H1 (cell line): ENCODE measurements around the gene UBASH3A. TPM values are rescaled to one million over a fixed set of nuclear protein-coding genes. Genes with fewer than 3 reads are reported as not detected.

ENCODE experiments used
- CTCF ChIA-PET: fragments of 300-600 bp; sonication (Branson Sonifier 250); formaldehyde crosslinking; loops from one replicate; lab custom pipeline; 2021; ENCODE audit not compliant: partially characterized antibody; lab: Charles Lee
- POLR2A ChIA-PET: fragments of 300-600 bp; sonication (Branson Sonifier 250); formaldehyde crosslinking; loops from one replicate; lab custom pipeline; 2021; ENCODE audit warnings: inconsistent platforms; ENCODE audit not compliant: partially characterized antibody; lab: Charles Lee
- DNase-seq, 2 experiments: peaks; one replicate each; pipeline versions ENCODE4 v3.0.0 to v3.0.0-alpha.2; 2010 to 2022; ENCODE audit warnings: low spot score in 2 of 2, low read depth in 1 of 2, mixed read lengths in 1 of 2
- FAIRE-seq: peaks from 2 replicates; lab custom pipeline; 2011; peaks lifted over from hg19 to GRCh38; lab: Jason Lieb, UNC
- H2AFZ ChIP-seq: 2 replicates; pipeline ENCODE4 v1.8.1; 2012; ENCODE audit warnings: low read length, inconsistent platforms
- H2AK5ac ChIP-seq: 2 replicates; pipeline ENCODE4 v1.6.1; 2013; ENCODE audit warnings: low read depth, low read length
- H2BK120ac ChIP-seq: replicated peaks from 2 replicates; pipeline ENCODE3; 2013; ENCODE audit warnings: low read depth, low read length, inconsistent platforms
- H2BK12ac ChIP-seq: 2 replicates; pipeline ENCODE4 v1.6.1; 2013; ENCODE audit warnings: low read depth, low read length
- H2BK15ac ChIP-seq: 2 replicates; pipeline ENCODE4 v1.6.1; 2013; ENCODE audit warnings: low read length
- H2BK20ac ChIP-seq: 2 replicates; pipeline ENCODE4 v1.6.1; 2013; ENCODE audit warnings: low read length
- H2BK5ac ChIP-seq: 2 replicates; pipeline ENCODE4 v1.6.1; 2013; ENCODE audit warnings: low read depth, low read length
- H3K14ac ChIP-seq: 2 replicates; pipeline ENCODE4 v1.6.1; 2013; ENCODE audit warnings: inconsistent platforms; ENCODE audit not compliant: insufficient read length
- H3K18ac ChIP-seq: 2 replicates; pipeline ENCODE4 v1.6.1; 2013; ENCODE audit warnings: low read length; ENCODE audit errors: extremely low read depth
- H3K23ac ChIP-seq: 2 replicates; pipeline ENCODE4 v1.6.1; 2013; ENCODE audit warnings: inconsistent platforms; ENCODE audit not compliant: insufficient read length
- H3K23me2 ChIP-seq: 2 replicates; pipeline ENCODE4 v1.6.1; 2013; ENCODE audit warnings: low read depth, low read length
- H3K27ac ChIP-seq: 2 replicates; pipeline ENCODE4 v1.6.1; 2011; ENCODE audit warnings: low read depth, low read length, inconsistent platforms
- H3K27me3 ChIP-seq, 4 experiments: replicated peaks in 1 of 4; 1 replicate in 1 of 4; 2 replicates in 3 of 4; pipeline versions ENCODE4 v1.6.1 to v1.8.1; 2011 to 2013; ENCODE audit warnings: low read length in 3 of 4, mild to moderate bottlenecking in 3 of 4, inconsistent platforms in 2 of 4, mixed read lengths in 2 of 4, moderate library complexity in 1 of 4; ENCODE audit not compliant: control insufficient read depth in 3 of 4, insufficient read depth in 3 of 4; ENCODE audit errors: extremely low read depth in 1 of 4
- H3K36me3 ChIP-seq, 4 experiments: 2 replicates each; pipeline versions ENCODE4 v1.6.1 to v1.8.1; 2011 to 2013; ENCODE audit warnings: mild to moderate bottlenecking in 4 of 4, low read length in 3 of 4, moderate library complexity in 2 of 4, control low read depth in 1 of 4, inconsistent platforms in 1 of 4; ENCODE audit not compliant: insufficient read depth in 4 of 4, control insufficient read depth in 2 of 4
- H3K4ac ChIP-seq: replicated peaks from 2 replicates; pipeline ENCODE3; 2013; ENCODE audit warnings: low read length, low read depth, mixed read lengths, inconsistent platforms; ENCODE audit not compliant: insufficient read length
- H3K4me1 ChIP-seq, 4 experiments: replicated peaks in 1 of 4; 1 replicate in 1 of 4; 2 replicates in 3 of 4; pipeline versions ENCODE4 v1.6.1 to v1.8.1; 2011 to 2013; ENCODE audit warnings: low read length in 3 of 4, inconsistent platforms in 2 of 4, mixed read lengths in 1 of 4; ENCODE audit not compliant: insufficient read depth in 4 of 4, control insufficient read depth in 3 of 4
- H3K4me2 ChIP-seq, 2 experiments: 2 replicates each; pipeline versions ENCODE4 v1.6.1 to v1.8.1; 2011 to 2013; ENCODE audit warnings: low read depth in 2 of 2, low read length in 2 of 2, control low read depth in 1 of 2, inconsistent platforms in 1 of 2, mild to moderate bottlenecking in 1 of 2; ENCODE audit not compliant: insufficient read depth in 1 of 2
- H3K4me3 ChIP-seq, 4 experiments: fragments of 200-600, 300-600 bp in 1 of 4; sonication (generic), shearing (Covaris generic), sonication (Bioruptor Twin) in 1 of 4; 2 replicates each; pipeline versions ENCODE4 v1.5.1 to v1.8.1; 2011 to 2016; ENCODE audit warnings: low read length in 4 of 4, low read depth in 3 of 4, control low read depth in 2 of 4, inconsistent platforms in 2 of 4, mild to moderate bottlenecking in 2 of 4, mixed read lengths in 1 of 4, moderate library complexity in 1 of 4; ENCODE audit not compliant: insufficient read depth in 2 of 4; ENCODE audit errors: extremely low read depth in 1 of 4
- H3K56ac ChIP-seq: replicated peaks from 2 replicates; pipeline ENCODE3; 2013; ENCODE audit warnings: low read depth, mild to moderate bottlenecking, mixed read lengths, low read length, inconsistent platforms; ENCODE audit not compliant: insufficient read length
- H3K79me1 ChIP-seq: 2 replicates; pipeline ENCODE4 v1.6.1; 2013; ENCODE audit warnings: low read depth, low read length, control low read depth
- H3K79me2 ChIP-seq, 2 experiments: 2 replicates each; pipeline versions ENCODE4 v1.6.1 to v1.8.1; 2012 to 2013; ENCODE audit warnings: low read length in 2 of 2, mild to moderate bottlenecking in 2 of 2, inconsistent platforms in 1 of 2; ENCODE audit not compliant: insufficient read depth in 2 of 2, control insufficient read depth in 1 of 2
- H3K9ac ChIP-seq, 4 experiments: replicated peaks in 1 of 4; 1 replicate in 1 of 4; 2 replicates in 3 of 4; pipeline versions ENCODE4 v1.6.1 to v1.8.1; 2011 to 2013; ENCODE audit warnings: low read depth in 3 of 4, low read length in 3 of 4, control low read depth in 2 of 4, mild to moderate bottlenecking in 2 of 4, moderate library complexity in 2 of 4, inconsistent platforms in 1 of 4; ENCODE audit errors: extremely low read depth in 1 of 4
- H3K9me3 ChIP-seq, 2 experiments: 2 replicates each; pipeline versions ENCODE4 v1.6.1 to v1.8.1; 2012 to 2013; ENCODE audit warnings: mild to moderate bottlenecking in 2 of 2, moderate library complexity in 2 of 2, control low read depth in 1 of 2, inconsistent platforms in 1 of 2, low read depth in 1 of 2, low read length in 1 of 2, mixed read lengths in 1 of 2; ENCODE audit not compliant: insufficient read depth in 2 of 2
- H4K20me1 ChIP-seq, 2 experiments: replicated peaks in 1 of 2; 2 replicates each; pipeline versions ENCODE3 to v1.8.1; 2011 to 2013; ENCODE audit warnings: inconsistent platforms in 2 of 2, low read length in 2 of 2, mild to moderate bottlenecking in 1 of 2; ENCODE audit not compliant: insufficient read depth in 2 of 2, control insufficient read depth in 1 of 2
- H4K5ac ChIP-seq: 2 replicates; pipeline ENCODE4 v1.6.1; 2013; ENCODE audit warnings: low read length, low read depth, mixed read lengths, inconsistent platforms; ENCODE audit not compliant: insufficient read length
- H4K8ac ChIP-seq: 2 replicates; pipeline ENCODE4 v1.8.0; 2013; ENCODE audit warnings: mild to moderate bottlenecking, moderate library complexity, low read length, inconsistent platforms; ENCODE audit not compliant: insufficient read depth; ENCODE audit errors: extremely low read depth
- H4K91ac ChIP-seq: replicated peaks from 2 replicates; pipeline ENCODE3; 2013; ENCODE audit warnings: low read length, mixed read lengths, inconsistent platforms; ENCODE audit not compliant: insufficient read length
- CBX5 ChIP-seq: fragments of 300-800, 300-1000 bp; sonication (generic); IDR thresholded peaks from 2 replicates; pipeline ENCODE4 v1.7.1; 2016; ENCODE audit warnings: antibody characterized with exemption, low read length, low read depth
- EP300 ChIP-seq, 2 experiments: IDR thresholded peaks; 1 replicate in 1 of 2; 2 replicates in 1 of 2; pipeline ENCODE4 v1.6.1; 2011 to 2012; ENCODE audit warnings: low read depth in 2 of 2, low read length in 2 of 2, mild to moderate bottlenecking in 2 of 2, borderline replicate concordance in 1 of 2, inconsistent platforms in 1 of 2, moderate library complexity in 1 of 2
- GABPA ChIP-seq: IDR thresholded peaks from 2 replicates; pipeline ENCODE4 v1.6.1; 2011; ENCODE audit warnings: mild to moderate bottlenecking, low read length, moderate library complexity, borderline replicate concordance; ENCODE audit not compliant: insufficient read depth
- HDAC2 ChIP-seq, 2 experiments: fragments of 300-600 bp in 1 of 2; sonication (generic) in 1 of 2; IDR thresholded peaks; 2 replicates each; pipeline ENCODE4 v1.6.1; 2011 to 2012; ENCODE audit warnings: low read depth in 2 of 2, low read length in 2 of 2, mild to moderate bottlenecking in 2 of 2, moderate library complexity in 2 of 2, borderline replicate concordance in 1 of 2, inconsistent platforms in 1 of 2
- JUN ChIP-seq: IDR thresholded peaks from 2 replicates; pipeline ENCODE4 v1.6.1; 2011; ENCODE audit warnings: low read depth, mild to moderate bottlenecking, improper control_type of control experiment, low read length
- JUND ChIP-seq: IDR thresholded peaks from 2 replicates; pipeline ENCODE4 v1.6.1; 2011; ENCODE audit warnings: mild to moderate bottlenecking, improper control_type of control experiment, low read length
- KDM5A ChIP-seq: fragments of 200-600 bp; IDR thresholded peaks from 2 replicates; pipeline ENCODE4 v1.7.1; 2012; ENCODE audit warnings: mild to moderate bottlenecking, low read length, inconsistent platforms, mixed read lengths
- POLR2A ChIP-seq, 2 experiments: IDR thresholded peaks; 1 replicate in 1 of 2; 2 replicates in 1 of 2; pipeline ENCODE4 v1.6.1; 2011; ENCODE audit warnings: low read depth in 2 of 2, low read length in 2 of 2, mild to moderate bottlenecking in 2 of 2; ENCODE audit errors: control extremely low read depth in 1 of 2
- USF2 ChIP-seq: IDR thresholded peaks from 2 replicates; pipeline ENCODE4 v1.6.1; 2011; ENCODE audit warnings: low read length, improper control_type of control experiment
- WGBS, 2 experiments: shearing (Covaris generic) in 1 of 2; methylation state at CpG; one replicate each; pipeline versions ENCODE4 v1.1.6 to v1.1.7; 2013 to 2015; ENCODE audit warnings: low lambda C conversion rate in 2 of 2, mixed read lengths in 2 of 2, inconsistent platforms in 1 of 2, low coverage in 1 of 2, missing lambda C conversion rate in 1 of 2; ENCODE audit not compliant: insufficient replicate concordance in 2 of 2, insufficient coverage in 1 of 2, insufficient read length in 1 of 2; ENCODE audit errors: extremely low coverage in 1 of 2, missing lambda C conversion rate in 1 of 2; 5-methylcytosine and 5-hydroxymethylcytosine counted together
- polyA plus RNA-seq, 7 experiments: library from polyadenylated mRNA; depleted of rRNA in 3 of 7; stranded (reverse) in 5 of 7; unstranded in 2 of 7; fragments of >200 nt in 5 of 7; fragments of 200-250 nt in 2 of 7; gene quantifications; 1 replicate in 5 of 7; 2 replicates in 1 of 7; 4 replicates in 1 of 7; pipeline versions ENCODE4 v1.2.1 to v1.2.3, GENCODE V29; 2011 to 2013; ENCODE audit warnings: missing spikeins in 2 of 7, mixed read lengths in 2 of 7
- total RNA-seq: library from RNA; stranded (reverse); fragmentation: NEBNext Ultra II Directional; extraction: Animal tissue kit (Norgen Biotek cat#: 25700); gene quantifications from 2 replicates; pipeline ENCODE4 v1.2.1, GENCODE V29; 2021

UBASH3A gene
- total and polyA plus RNA-seq, 2 of the 8 experiments (the other 6 are each of a cell fraction or from before 2014, with no cell fraction given), result not detected

GRCh38 chr21:42413500-42413899, 9.8 kb downstream of the UBASH3A start:
- H3K18ac ChIP-seq, result no peak overlapping the region
- H3K4me1 ChIP-seq, result peaks cover 0 to 3% (median 1%) of the 10 kb centered on the region in 4 experiments; a peak in 4 of 7 replicates
- H3K36me3 ChIP-seq, result no peaks in the 10 kb centered on the region
- FAIRE-seq (no peak), DNase-seq (no peak)
- H2AK5ac ChIP-seq, result no peak overlapping the region
- H3K23me2 ChIP-seq, result peaks cover 6% of the 10 kb centered on the region
- H3K4me2 ChIP-seq, result no peak overlapping the region
- H4K5ac ChIP-seq, result no peak overlapping the region
- H3K14ac ChIP-seq, result no peak overlapping the region
- no peak overlapping the region for H3K23ac ChIP-seq
- H3K27ac ChIP-seq, result no peak overlapping the region
- H3K79me2 ChIP-seq, result no peaks in the 10 kb centered on the region
- no peaks in the 10 kb centered on the region for H3K9me3 ChIP-seq
- TF ChIP-seq USF2 (no peak), EP300 (IDR thresholded peaks at IDR 0.05; ENCODE audit: borderline replicate concordance in 1 of 2, low read depth in 2 of 2, low read length in 2 of 2) (no peak), HDAC2 (IDR thresholded peaks at IDR 0.05; ENCODE audit: borderline replicate concordance in 1 of 2, low read depth in 2 of 2, low read length in 2 of 2) (no peak), JUN (no peak), GABPA (no peak), JUND (no peak), CBX5 (no peak), KDM5A (no peak), POLR2A (IDR thresholded peaks at IDR 0.05; ENCODE audit: control extremely low read depth in 1 of 2, low read depth in 2 of 2, low read length in 2 of 2) (no peak)
- no peak overlapping the region for H4K8ac ChIP-seq
- no peak overlapping the region for H3K4ac ChIP-seq
- no peak overlapping the region for H2BK20ac ChIP-seq
- no peak overlapping the region for H4K91ac ChIP-seq
- peaks cover 0 to 3% of the 10 kb centered on the region in 2 experiments for H4K20me1 ChIP-seq
- H3K9ac ChIP-seq, result no peak overlapping the region
- no peaks in the 10 kb centered on the region for H3K27me3 ChIP-seq
- H2BK5ac ChIP-seq, result no peak overlapping the region
- no peak overlapping the region for H2BK15ac ChIP-seq
- H3K79me1 ChIP-seq, result no peaks in the 10 kb centered on the region
- H3K56ac ChIP-seq, result no peak overlapping the region
- no peak overlapping the region for H3K4me3 ChIP-seq
- no peak overlapping the region for H2AFZ ChIP-seq
- CTCF ChIA-PET, result interaction anchor here (0.8 to 2.2 kb wide), 2 partner anchors 10 to 35 kb away, joined by 4 to 7 read pairs; no protein-coding TSS in a partner anchor
- H2BK120ac ChIP-seq, result no peak overlapping the region
- POLR2A ChIA-PET, result interaction anchor here (0.9 to 1.1 kb wide), 2 partner anchors 21 to 35 kb away, joined by 3 read pairs; no protein-coding TSS in a partner anchor
- no peak overlapping the region for H2BK12ac ChIP-seq
- WGBS, 2 experiments, result 90% methylated on average over 4 of the region's 4 CpGs; no CpG with 5 or more reads in 1 of the 2 experiments
